NCI-H1105 treated with DMSO at 0.1 percent for 48 hours (cell line): ENCODE data around the gene CSGALNACT2.
"Not testable (repeated sequence)": the region's sequence is repeated elsewhere in the genome, so short reads cannot be mapped to it uniquely, and the experiment has no call there.

Source experiments
- DNase-seq: peaks from one replicate; lab custom pipeline; 2025; lab: John Stamatoyannopoulos, UW

Gene CSGALNACT2

GRCh38 chr10:43138021-43138756, at the start of gene CSGALNACT2:
CSGALNACT2 (plus strand) TSS chr10:43138445; CDS start chr10:43155150, 16,705 bp downstream.
- peak; percentile 69 for DNase-seq

- DNase-seq: no peak
Measured at GRCh38 chr10:43089519-43089918, 48.7 kb upstream of the CSGALNACT2 start.

GRCh38 chr10:43090188-43090587, 48.1 kb upstream of the CSGALNACT2 start:
- DNase-seq: no peak

GRCh38 chr10:43090664-43091063, 47.6 kb upstream of the CSGALNACT2 start:
- DNase-seq: no peak

- DNase-seq: no peak
Measured at GRCh38 chr10:43091846-43092245, 46.4 kb upstream of the CSGALNACT2 start.

- no peak for DNase-seq
Measured at GRCh38 chr10:43093423-43094076, 44.7 kb upstream of the CSGALNACT2 start.

- DNase-seq: no peak
Measured at GRCh38 chr10:43094085-43094484, 44.2 kb upstream of the CSGALNACT2 start.

- DNase-seq: not testable (repeated sequence)
Measured at GRCh38 chr10:43099339-43099738, 38.9 kb upstream of the CSGALNACT2 start.

GRCh38 chr10:43099928-43100327, 38.3 kb upstream of the CSGALNACT2 start:
- DNase-seq: no peak

GRCh38 chr10:43100366-43100765, 37.9 kb upstream of the CSGALNACT2 start:
- no peak for DNase-seq

GRCh38 chr10:43102063-43102828, 36.0 kb upstream of the CSGALNACT2 start:
- no peak for DNase-seq

GRCh38 chr10:43105102-43105955, 32.9 kb upstream of the CSGALNACT2 start:
- peak; percentile 42 for DNase-seq

GRCh38 chr10:43105956-43106229, 32.4 kb upstream of the CSGALNACT2 start:
- no peak for DNase-seq

GRCh38 chr10:43106256-43107091, 31.8 kb upstream of the CSGALNACT2 start:
- DNase-seq: no peak

GRCh38 chr10:43108951-43109350, 29.3 kb upstream of the CSGALNACT2 start:
- DNase-seq: no peak

- DNase-seq: no peak
Measured at GRCh38 chr10:43109671-43110249, 28.5 kb upstream of the CSGALNACT2 start.

- no peak for DNase-seq
Measured at GRCh38 chr10:43110338-43111071, 27.7 kb upstream of the CSGALNACT2 start.

- DNase-seq: no peak
Measured at GRCh38 chr10:43111101-43111500, 27.1 kb upstream of the CSGALNACT2 start.

GRCh38 chr10:43111921-43112607, 26.2 kb upstream of the CSGALNACT2 start:
- no peak for DNase-seq

GRCh38 chr10:43112608-43112961, 25.7 kb upstream of the CSGALNACT2 start:
- no peak for DNase-seq
